Natural killer cell treated with Interleukin-12 subunit alpha and Interleukin-12 subunit beta and Interleukin-15 and Interleukin-18, amount 100 ng/mL, for 72 hours (primary cell): ENCODE data around the gene TANGO6. TPM values are rescaled to one million over a fixed set of nuclear protein-coding genes. Genes with fewer than 3 reads are reported as not detected.

Source experiments
- ATAC-seq, 2 donors: fragments of 150-1000 bp; cut with Tn5 transposase in 1 of 2; sonication (Bioruptor Pico), chemical (Tn5 transposase) in 1 of 2; 2 replicates each; pipeline ENCODE4 v1.10.0; 2021
- DNase-seq: peaks from one replicate; pipeline ENCODE4 v3.0.0; 2022; ENCODE audit warnings: low spot score
- H3K27ac Mint-ChIP-seq, 2 donors: 1 replicate in 1 of 2; 2 replicates in 1 of 2; pipeline ENCODE4 v1.8.0; 2022; ENCODE audit warnings: mixed read lengths in 2 of 2, mild to moderate bottlenecking in 1 of 2, moderate library complexity in 1 of 2
- H3K27me3 Mint-ChIP-seq, 2 donors: 1 replicate in 1 of 2; 2 replicates in 1 of 2; pipeline ENCODE4 v1.8.0; 2022; ENCODE audit warnings: mixed read lengths in 2 of 2
- H3K36me3 Mint-ChIP-seq: one replicate; pipeline ENCODE4 v1.8.0; 2022; ENCODE audit warnings: mixed read lengths
- H3K4me1 Mint-ChIP-seq, 2 donors: 1 replicate in 1 of 2; 2 replicates in 1 of 2; pipeline ENCODE4 v1.8.0; 2022; ENCODE audit warnings: low read depth in 2 of 2, mixed read lengths in 2 of 2, mild to moderate bottlenecking in 1 of 2
- H3K4me3 Mint-ChIP-seq: one replicate; pipeline ENCODE4 v1.8.0; 2022; ENCODE audit warnings: mixed read lengths
- H3K9me3 Mint-ChIP-seq: 2 replicates; pipeline ENCODE4 v1.8.0; 2022; ENCODE audit warnings: mixed read lengths
- total RNA-seq, 2 donors: library from RNA; stranded (reverse); gene quantifications; one replicate each; pipeline ENCODE4 v1.2.3, GENCODE V29; 2022

The TANGO6 gene
- total RNA-seq, 2 donors from 2014 or later = 26.6 to 62.3 TPM

DNA sequence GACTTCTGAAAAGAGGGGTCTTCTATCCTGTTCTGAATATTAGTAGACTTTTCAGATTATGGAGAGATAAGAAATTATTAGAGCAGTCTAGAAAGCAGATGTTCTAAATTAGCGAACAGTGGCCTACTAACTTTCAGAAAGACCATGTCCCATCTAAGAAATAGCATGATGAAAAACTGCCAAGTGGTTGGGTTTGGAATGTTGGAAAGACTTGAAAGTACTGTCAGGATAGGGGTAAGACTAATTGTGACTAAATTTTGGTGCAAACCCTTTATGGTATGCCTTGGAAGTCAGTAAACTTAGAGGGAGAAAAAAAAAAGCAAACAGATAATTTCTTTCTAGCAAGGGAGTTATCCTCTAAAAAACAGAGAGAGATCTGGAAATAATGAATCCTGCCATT lies 41.1 kb downstream of the TANGO6 start:
- H3K4me1 Mint-ChIP-seq = no peaks in the 10 kb centered on the region
- no peak overlapping the region for H3K27ac Mint-ChIP-seq
- H3K36me3 Mint-ChIP-seq = peaks cover 5% of the 10 kb centered on the region
- no peaks in the 10 kb centered on the region for H3K9me3 Mint-ChIP-seq
- DNase-seq (no peak), ATAC-seq (no peak)
- H3K27me3 Mint-ChIP-seq = no peaks in the 10 kb centered on the region
- H3K4me3 Mint-ChIP-seq = no peak overlapping the region

DNA sequence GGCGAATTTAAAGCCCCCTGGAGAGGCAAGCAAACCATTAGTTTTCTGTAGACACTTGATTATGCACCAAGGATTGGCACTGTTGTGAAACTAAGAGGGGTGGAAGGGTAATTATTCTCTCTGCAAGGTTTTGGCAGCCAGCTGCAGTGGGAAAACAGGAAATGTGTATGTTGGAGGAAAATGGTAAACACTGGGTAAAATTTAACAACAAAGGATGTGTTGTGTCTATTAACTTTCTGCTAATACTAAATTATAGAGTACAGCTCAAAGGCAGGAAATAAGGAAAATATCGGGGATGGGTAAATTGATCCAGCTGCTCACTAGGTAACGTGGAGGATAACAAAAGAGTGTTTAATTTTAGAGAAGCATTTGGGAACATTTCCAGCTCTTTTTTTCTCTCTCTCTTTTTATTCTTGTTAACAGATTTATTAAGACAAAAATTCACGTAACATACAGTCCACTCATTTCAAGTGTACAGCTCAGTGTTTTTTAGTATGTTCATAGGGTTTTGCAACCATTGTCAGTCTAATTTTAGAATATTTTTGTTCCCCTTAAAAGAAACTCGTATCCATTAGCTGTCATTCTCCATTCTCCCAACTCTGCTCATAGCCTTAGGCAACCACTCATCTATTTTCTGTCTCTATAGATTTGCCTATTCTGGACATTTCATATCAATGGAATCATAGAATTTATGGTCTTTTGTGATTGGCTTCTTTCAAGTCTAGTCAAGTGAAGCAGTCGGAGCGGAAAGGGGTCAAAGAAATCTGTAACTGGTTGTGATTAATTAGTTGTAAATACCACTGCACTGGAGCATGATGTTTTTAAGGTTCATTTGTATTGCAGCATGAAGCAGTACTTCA lies 41.8 kb downstream of the TANGO6 start:
- Mint-ChIP-seq H3K4me3 (no peak overlapping the region), H3K9me3 (no peaks in the 10 kb centered on the region), H3K36me3 (peaks cover 5% of the 10 kb centered on the region), H3K4me1 (no peaks in the 10 kb centered on the region), H3K27me3 (no peaks in the 10 kb centered on the region), H3K27ac (no peak overlapping the region)
- no peak for ATAC-seq
- DNase-seq = no peak

DNA sequence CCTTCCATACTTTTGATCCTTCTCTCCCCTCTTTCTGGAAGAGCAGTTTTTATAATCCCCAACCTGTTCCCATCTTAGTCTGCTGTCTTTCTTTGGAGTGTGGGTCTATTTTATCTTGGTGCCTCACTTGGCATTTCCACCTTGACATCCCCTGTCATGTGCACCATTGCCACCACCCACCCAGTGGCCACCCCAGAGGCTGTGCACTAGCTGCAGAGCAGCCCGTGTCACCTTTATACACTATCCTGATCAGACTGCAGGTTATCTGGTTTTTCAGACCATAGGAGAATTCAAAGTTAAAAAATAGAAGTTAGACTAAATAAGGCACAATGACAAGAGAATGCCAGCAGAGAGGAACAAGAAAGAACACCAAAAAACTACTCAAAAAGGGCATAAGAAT lies 43.8 kb downstream of the TANGO6 start:
- ATAC-seq = no peak
- H3K4me1 Mint-ChIP-seq = no peaks in the 10 kb centered on the region
- H3K36me3 Mint-ChIP-seq = peaks cover 5% of the 10 kb centered on the region
- no peak overlapping the region for H3K4me3 Mint-ChIP-seq
- no peak for DNase-seq
- no peaks in the 10 kb centered on the region for H3K27me3 Mint-ChIP-seq
- no peaks in the 10 kb centered on the region for H3K9me3 Mint-ChIP-seq
- H3K27ac Mint-ChIP-seq = no peak overlapping the region

DNA sequence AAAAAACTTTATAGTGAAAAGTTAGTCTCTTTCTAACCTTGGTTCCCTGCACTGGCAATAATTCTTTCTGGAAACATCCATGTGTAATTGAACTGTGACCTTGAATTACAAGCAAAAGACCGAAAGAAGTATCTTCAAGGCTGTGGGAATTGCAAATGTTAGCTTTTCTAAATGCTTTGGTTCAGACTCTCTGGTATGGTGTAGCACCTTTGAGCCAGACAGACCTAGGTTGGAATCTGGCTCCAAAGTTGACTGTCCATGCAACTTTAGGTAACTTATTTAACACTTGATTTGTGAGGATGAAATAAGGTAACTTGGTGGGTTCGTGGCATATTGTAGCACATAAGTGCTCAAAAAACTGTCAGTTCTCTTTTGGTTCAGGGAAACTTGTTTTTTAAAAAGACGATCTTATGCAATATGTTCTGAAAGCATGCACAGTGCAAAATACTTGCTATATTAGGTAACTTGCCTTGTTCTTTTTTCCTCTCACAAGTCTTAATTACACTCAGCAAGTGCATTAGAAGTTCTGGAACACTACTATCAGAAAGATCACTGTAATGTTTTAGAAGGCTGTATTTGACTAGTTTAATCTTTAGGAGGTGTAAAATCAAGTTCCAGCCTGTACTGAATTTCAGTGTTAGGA lies 46.3 kb downstream of the TANGO6 start:
- H3K36me3 Mint-ChIP-seq = peaks cover 5% of the 10 kb centered on the region
- no peak overlapping the region for H3K27ac Mint-ChIP-seq
- H3K4me1 Mint-ChIP-seq = peaks cover 0 to 4% of the 10 kb centered on the region in 2 donors

DNA sequence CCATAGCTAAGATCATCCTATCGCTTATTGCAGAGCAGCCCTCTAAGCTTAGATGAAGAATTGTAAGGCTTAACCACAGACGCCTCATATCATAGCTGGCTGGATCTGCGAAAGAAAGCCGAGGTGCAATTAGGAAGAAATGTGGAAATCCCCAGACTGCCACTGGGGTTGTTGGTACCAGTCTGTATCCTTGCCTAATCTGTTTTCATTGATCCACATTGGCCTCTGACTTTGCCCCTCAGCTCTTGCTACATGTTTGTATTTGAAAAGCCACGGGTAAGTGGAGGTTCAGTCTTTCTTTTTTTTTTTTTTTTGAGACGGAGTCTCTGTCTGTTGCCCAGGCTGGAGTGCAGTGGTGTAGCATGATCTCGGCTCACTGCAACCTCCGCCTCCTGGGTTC lies 48.9 kb downstream of the TANGO6 start:
- Mint-ChIP-seq H3K36me3 (peaks cover 5% of the 10 kb centered on the region), H3K27me3 (no peaks in the 10 kb centered on the region), H3K27ac (no peak overlapping the region), H3K9me3 (no peaks in the 10 kb centered on the region), H3K4me1 (peaks cover 0 to 4% of the 10 kb centered on the region in 2 donors), H3K4me3 (no peak overlapping the region)
- DNase-seq (no peak), ATAC-seq (no peak)

More for the DNA sequence above, 46.3 kb downstream of the TANGO6 start:
- Mint-ChIP-seq H3K9me3 (no peaks in the 10 kb centered on the region), H3K4me3 (no peak overlapping the region), H3K27me3 (no peaks in the 10 kb centered on the region)
- no peak for ATAC-seq
- no peak for DNase-seq

DNA sequence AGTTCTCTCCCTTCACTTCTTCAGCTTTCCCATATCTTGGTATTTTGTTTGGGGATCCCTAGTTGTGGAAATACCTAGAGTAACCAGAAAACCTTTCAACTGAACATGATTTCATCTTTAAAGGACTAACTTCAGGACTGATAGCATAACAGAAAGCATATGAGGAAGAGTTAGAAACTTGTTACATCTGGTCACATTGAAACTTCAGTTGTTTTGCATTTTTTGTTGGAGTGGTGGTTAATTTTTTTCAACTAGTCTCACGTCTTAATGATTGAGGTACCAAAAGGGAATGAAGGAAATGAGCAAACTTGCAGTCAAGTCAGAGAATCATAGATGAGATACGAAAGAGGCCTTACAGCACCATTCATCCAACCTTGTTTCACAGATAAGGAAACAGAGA lies 49.6 kb downstream of the TANGO6 start:
- DNase-seq = no peak
- Mint-ChIP-seq H3K4me1 (peaks cover 0 to 4% of the 10 kb centered on the region in 2 donors), H3K9me3 (no peaks in the 10 kb centered on the region), H3K27me3 (no peaks in the 10 kb centered on the region), H3K36me3 (peaks cover 5% of the 10 kb centered on the region), H3K27ac (no peak overlapping the region), H3K4me3 (no peak overlapping the region)
- no peak for ATAC-seq

DNA sequence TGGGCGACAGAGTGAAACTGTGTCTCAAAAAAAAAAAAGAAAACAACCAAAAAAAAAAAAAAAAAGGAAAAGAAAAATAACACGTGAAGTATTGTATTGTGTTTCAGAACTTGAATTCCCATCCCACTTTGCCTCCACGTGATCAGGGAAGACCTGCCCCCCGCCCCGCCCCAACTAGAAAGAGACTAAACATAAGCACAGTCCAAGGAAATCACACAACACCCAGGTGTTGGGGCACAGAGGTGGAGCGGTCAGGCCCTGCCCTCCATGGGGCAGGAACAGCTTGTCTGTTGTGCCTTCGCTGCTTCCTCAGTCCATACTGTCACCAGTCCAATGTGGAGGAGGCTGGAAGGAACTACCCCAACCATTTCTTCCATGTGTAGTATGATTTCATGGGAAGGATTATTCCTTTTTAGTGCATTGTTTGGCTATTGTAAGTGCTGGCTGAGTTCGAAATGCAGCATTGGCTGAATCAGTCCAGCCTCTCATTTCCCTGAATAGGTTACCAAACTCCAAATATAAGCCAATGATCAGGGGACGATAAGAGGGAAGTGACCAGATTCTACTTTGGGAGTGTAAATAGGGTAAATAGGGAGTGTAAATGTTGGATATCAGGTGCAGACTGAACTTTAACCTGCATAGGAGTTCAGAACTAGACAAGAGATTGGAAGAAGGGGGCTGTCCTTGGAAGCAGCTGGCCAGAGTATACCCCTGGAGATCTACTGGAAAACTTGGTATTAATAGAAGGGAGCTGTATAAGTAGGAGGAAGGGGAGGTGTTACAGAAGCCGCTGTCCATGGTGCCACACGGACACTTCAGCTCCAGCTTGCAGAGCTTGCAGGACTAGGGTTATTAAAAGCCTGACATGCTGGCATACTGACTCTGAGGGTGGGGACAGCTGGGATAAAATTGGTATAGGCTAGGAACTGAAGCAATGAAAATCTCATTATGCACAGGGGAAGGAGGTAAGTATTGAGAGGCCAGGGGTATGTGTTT lies 50.7 kb downstream of the TANGO6 start:
- Mint-ChIP-seq H3K9me3 (no peaks in the 10 kb centered on the region), H3K4me1 (peaks cover 0 to 4% of the 10 kb centered on the region in 2 donors), H3K27me3 (no peaks in the 10 kb centered on the region), H3K4me3 (no peak overlapping the region), H3K27ac (no peak overlapping the region), H3K36me3 (peaks cover 5% of the 10 kb centered on the region)
- ATAC-seq (no peak), DNase-seq (no peak)

DNA sequence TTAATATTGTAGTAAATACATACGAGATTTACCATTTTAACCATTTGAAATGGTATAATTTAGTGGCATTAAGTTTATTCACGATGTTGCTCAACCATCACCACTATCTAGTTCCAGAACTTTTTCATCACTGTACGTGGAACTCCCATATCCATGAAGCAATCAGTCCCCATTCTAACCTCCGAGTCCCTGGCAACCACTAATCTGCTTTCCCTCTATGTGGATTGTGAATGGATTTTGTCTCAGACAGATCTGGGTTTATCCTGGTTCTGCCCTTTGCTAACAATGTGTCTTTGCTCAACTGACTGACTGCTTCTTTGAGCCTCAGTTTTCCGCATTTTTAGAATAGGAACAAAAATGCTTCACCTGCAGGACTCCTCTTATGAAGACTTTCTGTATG lies 51.4 kb downstream of the TANGO6 start:
- peaks cover 5% of the 10 kb centered on the region for H3K36me3 Mint-ChIP-seq
- peaks cover 0 to 4% of the 10 kb centered on the region in 2 donors for H3K4me1 Mint-ChIP-seq
- no peaks in the 10 kb centered on the region for H3K27me3 Mint-ChIP-seq
- no peaks in the 10 kb centered on the region for H3K9me3 Mint-ChIP-seq
- no peak for ATAC-seq
- H3K4me3 Mint-ChIP-seq = no peak overlapping the region
- H3K27ac Mint-ChIP-seq = no peak overlapping the region
- no peak for DNase-seq

DNA sequence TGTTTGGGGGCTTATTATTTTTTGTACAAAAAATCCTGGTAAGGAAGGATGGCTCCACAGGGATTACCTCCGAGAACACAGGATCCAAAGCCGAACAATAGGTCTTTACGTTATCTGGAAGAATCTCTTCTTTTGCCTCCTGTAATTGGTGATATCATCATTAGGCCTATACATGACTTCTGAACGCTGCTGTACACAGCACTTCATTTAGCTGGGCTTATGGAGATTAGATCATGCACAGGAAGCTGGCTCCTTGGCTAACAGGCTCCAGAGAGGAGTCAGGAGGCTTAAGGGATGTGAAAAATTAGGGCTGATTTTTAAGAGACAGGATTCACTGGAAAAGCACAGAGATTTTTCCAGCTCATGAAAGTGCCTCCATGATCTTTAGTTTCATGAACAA lies 54.7 kb downstream of the TANGO6 start:
- Mint-ChIP-seq H3K27me3 (no peaks in the 10 kb centered on the region), H3K4me1 (peaks cover 0 to under 1% of the 10 kb centered on the region in 2 donors), H3K4me3 (no peak overlapping the region), H3K9me3 (no peaks in the 10 kb centered on the region), H3K36me3 (peaks cover 1% of the 10 kb centered on the region), H3K27ac (no peak overlapping the region)
- no peak for ATAC-seq
- DNase-seq = no peak

DNA sequence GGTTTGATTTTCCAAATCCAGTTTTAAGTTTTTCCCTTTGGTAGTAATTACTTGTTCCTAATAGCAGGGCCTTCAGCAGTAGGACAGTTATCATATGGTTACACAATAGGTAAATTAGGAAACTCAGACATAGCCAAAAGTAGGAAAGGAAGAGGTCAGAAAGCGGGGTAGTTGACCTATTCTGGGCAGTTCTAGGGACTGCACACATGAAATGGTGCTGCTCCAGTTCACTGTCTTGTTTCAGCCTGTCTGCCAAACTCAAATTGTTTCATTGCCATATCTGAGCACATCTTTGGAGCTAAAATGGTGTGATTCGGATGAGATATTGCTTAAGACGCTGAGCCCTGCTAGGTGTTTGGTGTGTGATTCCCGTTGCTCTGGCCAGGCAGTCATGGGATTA lies 56.7 kb downstream of the TANGO6 start:
- no peaks in the 10 kb centered on the region for H3K36me3 Mint-ChIP-seq
- no peak overlapping the region for H3K27ac Mint-ChIP-seq
- no peak for DNase-seq
- no peaks in the 10 kb centered on the region for H3K27me3 Mint-ChIP-seq
- H3K4me1 Mint-ChIP-seq = no peaks in the 10 kb centered on the region
- ATAC-seq = no peak
- H3K9me3 Mint-ChIP-seq = no peaks in the 10 kb centered on the region
- no peak overlapping the region for H3K4me3 Mint-ChIP-seq

DNA sequence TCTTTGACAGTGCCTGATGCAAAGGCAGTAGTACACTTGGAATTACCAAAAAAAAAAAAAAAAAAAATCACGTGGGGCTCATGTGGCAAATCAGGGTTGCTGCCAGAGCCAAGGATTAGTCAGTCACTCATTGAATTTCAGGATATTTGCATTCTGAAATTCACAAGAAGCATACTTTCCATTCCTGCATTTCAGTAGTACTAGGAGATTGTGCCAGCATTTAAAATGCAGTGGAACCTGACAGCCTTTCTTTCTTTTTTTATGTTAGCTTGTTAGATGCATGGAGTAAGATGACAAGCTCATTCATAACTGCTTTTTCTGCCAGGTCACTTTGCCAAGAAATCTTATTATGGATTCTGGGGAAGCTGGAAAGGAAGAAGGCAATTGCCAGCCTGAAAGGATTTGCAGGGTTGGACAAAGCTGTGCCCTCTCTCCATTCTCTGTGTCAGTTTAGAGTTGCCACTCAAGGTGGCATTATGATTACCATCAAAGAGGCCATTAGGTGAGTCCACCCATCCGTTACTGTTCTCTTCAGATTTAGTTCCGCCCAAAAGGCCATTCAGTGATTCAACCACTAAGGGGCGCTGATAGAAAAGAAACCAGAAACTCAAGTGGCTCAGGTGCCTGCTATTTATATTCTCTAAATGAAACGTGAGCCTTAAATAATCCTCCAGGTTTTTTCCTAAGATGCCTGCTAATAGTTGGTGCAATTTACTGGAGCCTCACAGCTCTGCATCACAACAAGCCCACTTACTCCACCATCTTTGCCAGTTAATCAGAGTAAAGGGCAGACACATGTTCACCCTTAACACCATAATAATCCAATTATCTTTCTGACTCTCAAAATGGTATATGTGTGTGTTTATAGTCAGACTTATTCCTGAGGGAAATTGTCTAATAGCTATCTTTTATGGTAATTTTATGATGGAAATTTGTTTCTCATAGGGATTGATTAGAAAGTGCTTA lies 59.0 kb downstream of the TANGO6 start:
- no peaks in the 10 kb centered on the region for H3K27me3 Mint-ChIP-seq
- ATAC-seq (no peak), DNase-seq (no peak)
- no peaks in the 10 kb centered on the region for H3K9me3 Mint-ChIP-seq
- H3K36me3 Mint-ChIP-seq = no peaks in the 10 kb centered on the region
- H3K4me1 Mint-ChIP-seq = no peaks in the 10 kb centered on the region
- H3K4me3 Mint-ChIP-seq = no peak overlapping the region
- H3K27ac Mint-ChIP-seq = no peak overlapping the region

DNA sequence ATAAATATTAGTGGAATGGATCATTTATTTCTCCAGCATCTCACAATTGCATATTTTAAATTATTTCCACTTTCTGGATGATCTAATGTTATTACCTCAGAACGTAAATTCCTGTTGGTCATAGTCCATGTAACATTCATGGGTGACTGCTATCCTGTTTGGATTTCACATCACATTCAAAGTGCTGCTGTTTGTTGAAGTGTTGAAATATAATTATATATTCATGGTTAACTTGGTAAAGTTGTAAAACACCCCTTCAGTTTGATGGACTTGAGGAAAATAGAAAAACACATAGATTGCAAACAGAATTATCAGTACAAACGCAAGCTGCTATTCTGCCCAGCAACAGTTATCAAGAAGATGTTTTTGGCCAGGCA lies 59.6 kb downstream of the TANGO6 start:
- no peak for ATAC-seq
- no peaks in the 10 kb centered on the region for H3K4me1 Mint-ChIP-seq
- DNase-seq = no peak
- no peaks in the 10 kb centered on the region for H3K9me3 Mint-ChIP-seq
- no peak overlapping the region for H3K27ac Mint-ChIP-seq
- H3K4me3 Mint-ChIP-seq = no peak overlapping the region
- no peaks in the 10 kb centered on the region for H3K27me3 Mint-ChIP-seq
- H3K36me3 Mint-ChIP-seq = no peaks in the 10 kb centered on the region

DNA sequence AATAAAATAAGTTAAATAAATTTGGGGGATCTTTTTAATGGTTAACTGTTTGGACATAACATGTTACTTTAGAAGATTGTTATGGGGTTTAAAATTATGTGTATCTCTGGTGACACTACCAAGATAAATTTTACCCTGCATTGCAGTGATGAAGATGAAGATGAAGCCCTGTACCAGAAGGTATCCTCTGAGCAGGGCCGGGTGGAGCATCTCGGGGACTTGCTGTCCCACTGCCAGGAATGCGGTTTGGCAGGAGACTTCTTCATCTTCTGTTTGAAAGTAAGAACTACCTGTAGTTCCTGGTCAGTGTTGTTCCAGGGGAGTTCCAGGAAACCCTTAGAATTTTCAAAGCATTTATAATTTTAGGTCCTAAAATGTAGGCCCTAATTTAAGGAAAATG lies 64.0 kb downstream of the TANGO6 start:
- no peak overlapping the region for H3K27ac Mint-ChIP-seq
- no peaks in the 10 kb centered on the region for H3K4me1 Mint-ChIP-seq
- no peaks in the 10 kb centered on the region for H3K36me3 Mint-ChIP-seq
- H3K9me3 Mint-ChIP-seq = no peaks in the 10 kb centered on the region
- ATAC-seq (no peak), DNase-seq (no peak)
- no peak overlapping the region for H3K4me3 Mint-ChIP-seq
- H3K27me3 Mint-ChIP-seq = no peaks in the 10 kb centered on the region
